Esophagus muscularis mucosa (tissue), 4 donors: Measurements from ENCODE around the gene ADGRG4. TPM values are rescaled to one million over a fixed set of nuclear protein-coding genes. Genes with fewer than 3 reads are reported as not detected.

Experiments
- DNase-seq: peaks from one replicate; pipeline ENCODE4 v3.0.0-alpha.2; 2017; ENCODE audit errors: extremely low spot score
- H3K27ac ChIP-seq, 4 donors: fragments of 200-600 bp; sonication (generic); replicated peaks in 1 of 4; 1 replicate in 3 of 4; 2 replicates in 1 of 4; pipeline ENCODE4 v1.5.1; 2016 to 2019; ENCODE audit warnings: mild to moderate bottlenecking in 1 of 4
- H3K27me3 ChIP-seq, 4 donors: fragments of 200-600 bp; sonication (generic); one replicate each; pipeline versions ENCODE4 v1.5.1 to v1.6.0; 2016 to 2019
- H3K36me3 ChIP-seq, 4 donors: fragments of 200-600 bp; sonication (generic); one replicate each; pipeline ENCODE4 v1.5.1; 2016 to 2019
- H3K4me1 ChIP-seq, 4 donors: fragments of 200-600 bp; sonication (generic); one replicate each; pipeline ENCODE4 v1.5.1; 2016 to 2019
- H3K4me3 ChIP-seq, 4 donors: fragments of 200-600 bp; sonication (generic); 1 replicate in 2 of 4; 2 replicates in 2 of 4; pipeline ENCODE4 v1.5.1; 2016 to 2019; ENCODE audit warnings: mild to moderate bottlenecking in 4 of 4, moderate library complexity in 1 of 4
- H3K9me3 ChIP-seq, 4 donors: fragments of 200-600 bp; sonication (generic); 1 replicate in 3 of 4; 2 replicates in 1 of 4; pipeline ENCODE4 v1.5.1; 2016 to 2019
- CTCF ChIP-seq, 3 experiments: fragments of 200-600 bp in 2 of 3; fragments of 450-650 bp in 1 of 3; sonication (generic) in 2 of 3; IDR thresholded peaks; one replicate each; pipeline ENCODE4 v1.5.1; 2017 to 2019; ENCODE audit warnings: antibody characterized with exemption in 3 of 3, mild to moderate bottlenecking in 2 of 3, moderate library complexity in 1 of 3
- EP300 ChIP-seq: sonication (generic); formaldehyde crosslinking; IDR thresholded peaks from one replicate; pipeline ENCODE4 v1.6.1; 2017; ENCODE audit warnings: antibody characterized with exemption
- POLR2A ChIP-seq: fragments of 450-650 bp; IDR thresholded peaks from one replicate; pipeline ENCODE4 v1.6.1; 2017; ENCODE audit warnings: antibody characterized with exemption, moderate library complexity, mild to moderate bottlenecking, low read depth
- POLR2AphosphoS5 ChIP-seq, 2 donors: sonication (generic); formaldehyde crosslinking; IDR thresholded peaks; one replicate each; pipeline ENCODE4 v1.6.1; 2017; ENCODE audit warnings: antibody characterized with exemption in 2 of 2
- WGBS: methylation state at CpG from one replicate; pipeline ENCODE4 v1.1.5; 2018; 5-methylcytosine and 5-hydroxymethylcytosine counted together
- intact Hi-C: fragments of 100-400 bp; cut with DNase I; formaldehyde crosslinking; loops from one replicate; pipeline ENCODE4 v1.15.1; 2023
- total RNA-seq, 4 donors: library from RNA; depleted of rRNA; stranded (reverse); fragments of >200 nt; gene quantifications; one replicate each; pipeline versions ENCODE4 v1.1.0 to v1.2.1, GENCODE V29; 2016

ADGRG4 gene
- total RNA-seq, 4 donors from 2014 or later = under 0.01 to 0.17 (median 0.06) TPM; not detected in 1

- Histone ChIP-seq H3K36me3 (no peaks in the 10 kb centered on the region), H3K27me3 (no peaks in the 10 kb centered on the region), H3K27ac (no peak overlapping the region), H3K4me3 (no peak overlapping the region), H3K9me3 (no peaks in the 10 kb centered on the region), H3K4me1 (no peaks in the 10 kb centered on the region)
- no peak for DNase-seq
- TF ChIP-seq CTCF (IDR thresholded peaks at IDR 0.05) = no peak
- no peak for TF ChIP-seq POLR2A
- no peak for TF ChIP-seq POLR2AphosphoS5 (IDR thresholded peaks at IDR 0.05)
- no peak for TF ChIP-seq EP300
- intact Hi-C loops = no loop called here
- 73% methylated on average over 2 of the region's 2 CpGs for WGBS
Measured at GRCh38 chrX:136390921-136391320, 90.2 kb downstream of the ADGRG4 start.

- Histone ChIP-seq H3K4me3 (no peak overlapping the region), H3K36me3 (no peaks in the 10 kb centered on the region), H3K9me3 (no peaks in the 10 kb centered on the region), H3K4me1 (no peaks in the 10 kb centered on the region), H3K27me3 (peaks cover 0 to 6% (median 0%) of the 10 kb centered on the region in 4 donors), H3K27ac (no peak overlapping the region)
- intact Hi-C loops = no loop called here
- DNase-seq = no peak
- WGBS = 36% methylated on average over 3 of the region's 3 CpGs
- TF ChIP-seq POLR2A (no peak), EP300 (no peak), POLR2AphosphoS5 (IDR thresholded peaks at IDR 0.05) (no peak), CTCF (IDR thresholded peaks at IDR 0.05) (no peak)
Measured at GRCh38 chrX:136395271-136395670, 94.5 kb downstream of the ADGRG4 start.

GRCh38 chrX:136397001-136397400 is 96.2 kb downstream of the ADGRG4 start:
- 46% methylated on average over 4 of the region's 4 CpGs for WGBS
- Histone ChIP-seq H3K27ac (no peak overlapping the region), H3K9me3 (no peaks in the 10 kb centered on the region), H3K36me3 (no peaks in the 10 kb centered on the region), H3K27me3 (peaks cover 0 to 6% (median 0%) of the 10 kb centered on the region in 4 donors), H3K4me3 (no peak overlapping the region), H3K4me1 (no peaks in the 10 kb centered on the region)
- no peak for DNase-seq
- intact Hi-C loops = no loop called here
- TF ChIP-seq POLR2AphosphoS5 (IDR thresholded peaks at IDR 0.05) = no peak
- no peak for TF ChIP-seq POLR2A
- TF ChIP-seq CTCF (IDR thresholded peaks at IDR 0.05) = no peak

- H3K27ac ChIP-seq = no peak overlapping the region
- H3K4me3 ChIP-seq = no peak overlapping the region
- TF ChIP-seq EP300 (no peak), POLR2A (no peak), POLR2AphosphoS5 (IDR thresholded peaks at IDR 0.05) (no peak), CTCF (IDR thresholded peaks at IDR 0.05) (no peak)
- peaks cover 0 to 6% (median 0%) of the 10 kb centered on the region in 4 donors for H3K27me3 ChIP-seq
- DNase-seq = no peak
- no peaks in the 10 kb centered on the region for H3K9me3 ChIP-seq
- WGBS = 73% methylated on average over 8 of the region's 8 CpGs
- intact Hi-C loops = no loop called here
- no peaks in the 10 kb centered on the region for H3K4me1 ChIP-seq
- H3K36me3 ChIP-seq = no peaks in the 10 kb centered on the region
Measured at GRCh38 chrX:136405126-136405525, 104.4 kb downstream of the ADGRG4 start.

- no peaks in the 10 kb centered on the region for H3K36me3 ChIP-seq
- intact Hi-C loops = no loop called here
- no peaks in the 10 kb centered on the region for H3K9me3 ChIP-seq
- peaks cover 0 to under 1% (median 0%) of the 10 kb centered on the region in 4 donors for H3K27me3 ChIP-seq
- TF ChIP-seq EP300 (no peak), CTCF (IDR thresholded peaks at IDR 0.05) (no peak), POLR2AphosphoS5 (IDR thresholded peaks at IDR 0.05) (no peak), POLR2A (no peak)
- H3K4me1 ChIP-seq = no peaks in the 10 kb centered on the region
- WGBS = 71% methylated on average over 2 of the region's 2 CpGs
- H3K27ac ChIP-seq = no peak overlapping the region
- no peak overlapping the region for H3K4me3 ChIP-seq
- DNase-seq = no peak
Measured at GRCh38 chrX:136417806-136418205, 117.0 kb downstream of the ADGRG4 start.
